Body of pancreas (tissue), 4 donors: Measurements from ENCODE around the gene IFITM10.

Experiments
- POLR2A ChIP-seq, 3 donors: fragments of 450-650 bp; IDR thresholded peaks; one replicate each; pipeline ENCODE4 v1.6.1; 2016; ENCODE audit warnings: antibody characterized with exemption in 3 of 3, mild to moderate bottlenecking in 2 of 3
- TF ChIP-seq, protein P1 (sequence below), 7 experiments: fragments of 450-650 bp in 4 of 7; fragments of 200-600 bp in 3 of 7; sonication (generic) in 3 of 7; IDR thresholded peaks; one replicate each; pipeline ENCODE4 v1.5.1; 2016 to 2019; ENCODE audit warnings: antibody characterized with exemption in 7 of 7

DNA sequence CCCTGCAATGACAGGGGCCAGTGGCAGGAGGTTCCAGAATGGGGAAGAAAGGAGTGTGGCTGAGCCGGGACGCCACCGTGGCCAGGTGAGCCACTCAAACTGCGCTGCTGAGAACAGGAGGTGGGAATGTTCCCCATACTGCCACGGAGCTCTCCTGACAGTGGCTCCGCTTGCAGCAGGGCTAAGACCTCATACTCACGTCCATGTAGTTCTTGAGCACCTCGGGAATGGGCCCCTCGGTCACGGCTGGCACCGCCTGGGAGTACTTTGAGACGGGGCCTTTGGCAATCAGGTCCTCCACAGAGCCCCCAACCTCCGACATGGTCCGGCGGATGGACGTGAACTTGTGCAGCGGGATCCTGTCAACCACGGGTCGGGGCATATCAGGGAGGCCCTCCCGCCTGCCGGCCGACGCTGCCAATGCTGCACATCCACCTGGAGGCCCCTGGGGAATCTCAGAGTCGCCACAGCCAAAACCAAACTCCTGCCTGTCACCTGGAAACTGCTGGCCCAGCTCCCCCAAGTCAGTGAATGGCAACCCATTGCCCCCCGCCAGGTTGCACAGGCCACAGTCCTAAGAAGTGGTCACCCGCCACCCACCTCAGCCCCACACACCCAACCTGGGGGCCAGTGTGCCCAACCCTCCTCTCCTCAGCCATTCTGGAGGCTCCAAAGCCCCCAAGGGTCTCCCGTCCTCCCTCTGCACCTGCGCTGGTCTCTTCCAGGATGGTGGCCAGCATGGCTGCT, 10.9 kb upstream of the IFITM10 start:
- TF ChIP-seq POLR2A (IDR thresholded peaks at IDR 0.05): no peak
- TF ChIP-seq, protein P1, sequence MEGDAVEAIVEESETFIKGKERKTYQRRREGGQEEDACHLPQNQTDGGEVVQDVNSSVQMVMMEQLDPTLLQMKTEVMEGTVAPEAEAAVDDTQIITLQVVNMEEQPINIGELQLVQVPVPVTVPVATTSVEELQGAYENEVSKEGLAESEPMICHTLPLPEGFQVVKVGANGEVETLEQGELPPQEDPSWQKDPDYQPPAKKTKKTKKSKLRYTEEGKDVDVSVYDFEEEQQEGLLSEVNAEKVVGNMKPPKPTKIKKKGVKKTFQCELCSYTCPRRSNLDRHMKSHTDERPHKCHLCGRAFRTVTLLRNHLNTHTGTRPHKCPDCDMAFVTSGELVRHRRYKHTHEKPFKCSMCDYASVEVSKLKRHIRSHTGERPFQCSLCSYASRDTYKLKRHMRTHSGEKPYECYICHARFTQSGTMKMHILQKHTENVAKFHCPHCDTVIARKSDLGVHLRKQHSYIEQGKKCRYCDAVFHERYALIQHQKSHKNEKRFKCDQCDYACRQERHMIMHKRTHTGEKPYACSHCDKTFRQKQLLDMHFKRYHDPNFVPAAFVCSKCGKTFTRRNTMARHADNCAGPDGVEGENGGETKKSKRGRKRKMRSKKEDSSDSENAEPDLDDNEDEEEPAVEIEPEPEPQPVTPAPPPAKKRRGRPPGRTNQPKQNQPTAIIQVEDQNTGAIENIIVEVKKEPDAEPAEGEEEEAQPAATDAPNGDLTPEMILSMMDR (IDR thresholded peaks at IDR 0.05): no peak
